GM18508 (cell line): ENCODE measurements around the gene APMAP.

Experiments used
- ATAC-seq: cut with Tn5 transposase; IDR thresholded peaks from one replicate; pipeline ENCODE4 v1.9.1; 2021; ENCODE audit warnings: moderate number of reproducible peaks; ENCODE audit not compliant: insufficient read depth, unreplicated experiment

APMAP gene, protein sequence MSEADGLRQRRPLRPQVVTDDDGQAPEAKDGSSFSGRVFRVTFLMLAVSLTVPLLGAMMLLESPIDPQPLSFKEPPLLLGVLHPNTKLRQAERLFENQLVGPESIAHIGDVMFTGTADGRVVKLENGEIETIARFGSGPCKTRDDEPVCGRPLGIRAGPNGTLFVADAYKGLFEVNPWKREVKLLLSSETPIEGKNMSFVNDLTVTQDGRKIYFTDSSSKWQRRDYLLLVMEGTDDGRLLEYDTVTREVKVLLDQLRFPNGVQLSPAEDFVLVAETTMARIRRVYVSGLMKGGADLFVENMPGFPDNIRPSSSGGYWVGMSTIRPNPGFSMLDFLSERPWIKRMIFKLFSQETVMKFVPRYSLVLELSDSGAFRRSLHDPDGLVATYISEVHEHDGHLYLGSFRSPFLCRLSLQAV

DNA sequence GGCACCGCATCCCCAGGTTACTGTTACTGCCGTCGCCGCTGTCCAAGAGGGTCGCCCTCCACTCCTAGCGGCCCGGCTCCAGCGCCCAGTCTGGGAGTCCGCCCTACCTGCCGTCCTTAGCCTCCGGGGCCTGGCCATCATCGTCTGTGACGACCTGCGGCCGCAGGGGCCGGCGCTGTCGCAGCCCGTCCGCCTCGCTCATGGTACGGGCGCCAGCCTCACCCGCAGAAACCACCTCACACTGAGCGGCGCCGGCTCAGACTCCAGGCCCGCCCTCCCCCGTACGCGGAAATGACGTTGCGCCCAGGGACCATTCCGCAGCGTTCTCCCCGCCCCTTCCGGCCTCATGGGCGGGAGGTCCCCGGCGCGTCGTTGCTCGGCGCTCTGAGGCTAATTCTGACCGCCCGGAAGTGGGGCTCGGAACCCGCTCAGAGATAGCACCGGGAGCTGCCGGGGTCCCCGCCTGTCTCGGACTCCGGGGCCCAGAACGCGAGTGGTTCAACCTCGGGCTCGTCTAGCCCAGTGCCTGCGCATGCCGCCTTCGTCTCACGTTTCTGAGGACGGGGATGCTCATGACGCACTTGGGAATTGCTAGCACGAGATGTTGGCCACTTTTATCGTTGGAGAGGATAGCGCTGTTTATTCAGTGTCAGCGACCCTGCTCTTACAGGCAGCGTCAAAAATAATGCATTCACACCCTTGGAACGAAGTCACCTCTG is at the start of gene APMAP:
TSS of gene APMAP (minus strand) at position 265 of the 719 bp plus-strand sequence. CDS start at position 202, 63 bp downstream.
- ATAC-seq = peak; percentile 83

DNA sequence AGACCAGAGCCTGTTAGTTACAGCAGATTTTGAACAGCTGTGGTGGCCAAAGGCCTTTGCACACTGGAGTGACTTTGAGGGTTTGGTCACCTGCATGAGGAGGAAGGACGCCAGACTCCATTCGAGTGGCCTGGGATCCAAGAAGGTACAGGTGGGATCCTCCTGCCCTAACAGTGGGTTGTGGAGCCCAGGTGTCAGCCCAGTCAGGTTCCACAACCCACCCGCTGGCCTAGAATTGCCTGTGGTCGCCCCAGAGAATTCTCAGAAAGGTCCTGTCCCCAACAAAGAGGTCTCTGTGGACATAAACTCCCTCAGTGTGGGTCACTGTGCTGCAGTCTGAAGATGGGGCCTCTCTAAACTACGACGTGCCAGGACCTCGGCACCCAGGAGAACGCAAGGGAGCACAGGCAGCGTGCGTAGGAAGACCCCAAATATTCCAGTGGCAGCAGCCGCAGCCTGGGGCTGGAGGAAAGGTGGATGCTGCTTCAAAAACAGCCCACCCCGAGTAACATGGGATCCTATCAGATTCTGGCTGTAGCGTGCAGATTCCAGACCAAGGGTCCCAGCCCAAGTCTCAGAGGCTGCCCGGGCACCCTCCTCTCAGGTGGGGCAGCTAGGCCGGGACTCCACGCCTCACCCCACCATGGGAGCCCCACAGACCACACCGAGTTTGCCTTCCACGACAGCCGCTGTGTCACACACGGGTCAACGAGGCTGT is 49.4 kb upstream of the APMAP start:
- ATAC-seq = no peak

DNA sequence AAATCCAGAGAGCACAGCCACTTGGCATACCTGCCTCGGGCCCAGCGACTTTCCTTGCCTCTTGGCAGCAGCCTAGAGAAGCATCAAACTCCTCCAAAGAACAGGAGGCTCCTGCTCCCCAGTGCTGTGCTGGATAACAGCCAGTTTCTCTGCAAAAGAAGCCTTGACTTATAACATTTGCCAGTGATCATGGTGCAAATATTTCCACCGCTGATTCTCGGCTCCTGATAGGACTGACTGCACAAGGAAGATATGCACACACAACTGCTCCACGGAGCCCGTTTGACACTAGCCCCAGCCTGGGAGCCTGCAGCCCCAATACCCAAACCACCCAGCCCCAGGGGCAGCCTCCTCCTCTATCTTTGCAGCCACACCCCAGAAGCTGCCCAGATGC is 47.9 kb upstream of the APMAP start:
- ATAC-seq = no peak

DNA sequence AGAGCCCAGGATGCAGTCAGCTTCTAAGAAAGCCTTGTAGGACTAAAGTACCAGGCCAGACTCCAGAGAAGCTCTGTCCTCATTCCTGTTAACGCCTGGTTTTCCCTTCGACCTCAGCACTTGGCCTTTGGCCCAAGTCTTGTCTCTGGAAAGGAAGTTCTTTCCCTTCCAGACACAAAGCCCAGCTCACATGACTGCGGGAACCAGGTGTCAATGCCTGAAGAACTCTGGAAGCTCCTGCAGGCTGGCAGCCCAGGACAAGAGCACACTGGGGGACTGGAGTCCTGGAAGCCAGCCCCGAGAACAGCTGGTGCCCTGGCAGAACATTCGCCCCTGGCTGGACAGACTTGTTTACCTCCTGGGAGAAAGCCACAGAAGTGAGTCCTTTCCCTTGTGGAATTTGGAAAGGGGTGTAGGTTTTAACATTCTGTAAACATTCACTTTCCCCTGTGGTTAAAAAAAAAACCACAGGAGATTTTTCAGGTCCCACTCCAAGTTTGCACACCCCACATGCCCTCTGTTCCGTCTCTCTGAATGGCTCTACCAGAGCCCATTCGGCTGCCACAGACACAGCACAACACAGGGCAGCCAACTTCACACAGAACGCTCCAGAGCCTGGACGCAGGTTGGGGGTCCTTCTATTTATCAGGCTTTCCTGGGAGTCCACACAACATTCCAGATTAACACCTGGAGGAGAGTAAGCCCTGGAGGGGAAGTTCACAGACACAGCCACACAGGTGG is 47.3 kb upstream of the APMAP start:
- no peak for ATAC-seq

DNA sequence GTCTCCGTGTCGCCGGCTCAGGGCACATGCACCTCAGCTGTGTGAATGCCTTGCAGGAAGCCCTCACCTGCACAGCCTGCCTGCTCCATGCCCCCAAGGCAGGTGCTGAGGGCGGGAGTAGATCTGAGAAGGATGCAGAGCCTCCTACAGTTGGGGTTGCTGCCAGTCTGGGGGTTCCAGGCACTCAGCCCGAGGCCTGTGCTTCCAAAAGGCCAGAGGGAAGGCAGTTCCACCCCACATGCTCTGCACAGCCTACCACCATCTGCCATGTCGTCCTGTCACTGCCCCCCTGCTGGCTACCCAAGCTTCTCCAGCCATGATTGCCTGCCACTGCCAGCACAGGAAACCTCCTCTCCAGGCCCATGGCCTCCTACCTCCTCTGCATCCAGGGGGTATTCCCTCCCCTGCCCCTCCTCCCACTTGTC is 46.1 kb upstream of the APMAP start:
- no peak for ATAC-seq

DNA sequence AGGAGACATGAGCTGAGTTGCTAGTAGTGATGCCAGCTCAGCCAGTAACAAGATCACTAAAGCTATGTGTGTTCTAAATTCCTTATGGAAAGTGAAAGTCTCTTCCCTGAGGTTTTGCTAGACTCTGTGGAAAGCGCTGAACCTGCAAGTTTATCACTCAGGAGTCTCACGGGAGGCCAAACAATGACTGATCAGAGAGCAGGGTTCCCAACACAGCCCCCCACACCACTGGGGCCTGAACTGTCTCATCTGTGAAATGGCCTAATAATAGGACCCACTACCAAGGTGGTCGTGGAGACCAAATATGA is 45.5 kb upstream of the APMAP start:
- no peak for ATAC-seq

DNA sequence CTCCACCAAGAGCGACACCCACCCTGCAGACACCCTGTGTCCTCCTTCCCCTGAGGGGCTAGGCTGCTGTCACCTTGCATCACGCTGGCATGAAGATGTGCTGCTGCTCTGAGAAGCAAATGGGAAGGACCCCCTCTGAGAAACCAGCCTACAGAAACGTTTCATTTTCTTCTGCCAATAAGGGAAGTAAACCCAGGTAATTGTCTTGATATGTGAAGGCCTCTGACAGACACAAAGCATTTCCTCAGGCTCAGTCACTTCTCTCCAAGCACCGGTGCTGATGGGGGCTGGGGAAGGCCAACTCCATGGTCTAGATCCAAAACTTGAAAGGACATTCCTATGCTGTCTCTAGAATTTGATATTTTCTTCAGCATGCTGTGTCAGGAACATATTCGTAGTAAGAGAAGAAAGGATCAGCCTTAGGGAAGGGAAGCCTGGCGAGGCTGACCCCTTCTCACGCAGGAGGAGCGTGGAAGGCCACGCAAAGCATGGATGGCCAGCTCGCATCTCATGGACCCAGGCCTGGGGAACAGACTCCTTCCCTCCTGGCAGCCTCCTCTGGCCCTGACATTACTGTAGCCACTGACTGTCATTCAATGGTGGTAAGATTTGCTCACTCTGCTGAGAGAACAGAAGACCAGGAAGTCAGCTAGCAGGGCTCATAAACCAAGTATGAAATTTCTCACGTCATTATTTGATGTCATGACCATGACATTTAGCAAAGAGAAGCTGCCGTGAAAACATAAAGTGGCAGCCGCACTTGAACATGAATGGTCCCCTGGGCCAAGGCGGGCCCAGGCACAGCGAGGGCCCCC is 44.9 kb upstream of the APMAP start:
- ATAC-seq = no peak

DNA sequence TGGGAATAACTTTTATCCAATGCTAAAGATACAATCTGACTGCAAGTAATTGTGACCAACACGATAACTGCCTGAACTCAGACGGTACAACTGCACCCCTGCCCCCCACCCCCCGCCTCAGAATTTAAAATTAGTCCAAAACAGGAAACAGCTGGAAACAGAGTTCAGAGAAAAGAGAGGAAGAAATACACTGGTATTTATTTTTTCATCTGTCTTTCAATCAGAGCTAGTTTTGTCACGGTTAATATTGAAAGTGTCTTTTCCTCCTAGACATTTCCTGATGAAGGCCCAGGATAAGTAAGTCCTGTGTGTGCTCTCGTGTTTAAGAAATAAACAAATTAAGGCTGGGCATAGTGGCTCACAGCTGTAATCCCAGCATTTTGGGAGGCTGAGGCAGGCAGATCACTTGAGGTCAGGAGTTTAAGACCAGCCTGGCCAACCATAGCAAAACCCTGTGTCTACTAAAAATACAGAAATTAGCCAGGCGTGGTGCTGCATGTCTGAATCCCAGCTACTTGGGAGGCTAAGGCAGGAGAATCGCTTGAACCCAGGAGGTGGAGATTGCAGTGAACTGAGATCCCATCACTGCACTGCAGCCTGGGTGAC is 43.9 kb upstream of the APMAP start:
- ATAC-seq = no peak

DNA sequence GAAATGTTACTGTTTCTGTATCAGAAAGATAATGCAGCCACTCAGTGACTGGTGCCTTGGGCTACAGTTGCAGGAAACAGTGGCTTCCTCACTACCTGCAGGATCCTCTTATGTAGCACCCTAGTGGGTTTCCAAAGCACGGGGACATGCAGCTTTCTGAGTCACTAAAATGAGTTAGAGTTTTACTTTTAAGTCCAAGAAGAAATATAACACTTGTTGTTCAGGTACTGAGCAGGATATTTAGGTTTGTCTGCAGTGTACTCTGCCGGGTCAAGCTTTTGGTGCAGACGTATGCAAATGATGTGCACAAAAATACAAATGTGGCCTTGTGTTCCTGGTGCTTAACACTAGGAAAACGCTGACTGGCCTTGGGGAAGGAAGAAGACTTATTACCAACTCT is 43.4 kb upstream of the APMAP start:
- no peak for ATAC-seq

DNA sequence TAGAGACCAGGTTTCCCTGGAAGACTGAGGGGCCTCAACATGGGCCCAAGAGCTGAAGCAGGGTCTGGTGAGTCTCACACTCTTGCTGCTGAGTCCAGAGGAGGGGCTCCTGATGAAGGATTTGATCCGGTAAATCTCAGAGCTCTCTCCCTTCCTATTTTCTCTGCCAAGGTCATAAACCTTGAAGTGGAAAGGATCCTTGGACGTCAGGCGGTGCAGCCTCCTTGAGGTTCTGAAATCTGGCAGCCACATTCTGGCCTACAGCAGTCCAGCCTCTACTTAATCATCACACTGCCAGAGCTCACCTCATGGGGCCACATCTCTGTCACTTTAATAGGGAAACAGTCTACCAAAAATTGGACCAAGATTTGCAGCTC is 41.4 kb upstream of the APMAP start:
- ATAC-seq = no peak

DNA sequence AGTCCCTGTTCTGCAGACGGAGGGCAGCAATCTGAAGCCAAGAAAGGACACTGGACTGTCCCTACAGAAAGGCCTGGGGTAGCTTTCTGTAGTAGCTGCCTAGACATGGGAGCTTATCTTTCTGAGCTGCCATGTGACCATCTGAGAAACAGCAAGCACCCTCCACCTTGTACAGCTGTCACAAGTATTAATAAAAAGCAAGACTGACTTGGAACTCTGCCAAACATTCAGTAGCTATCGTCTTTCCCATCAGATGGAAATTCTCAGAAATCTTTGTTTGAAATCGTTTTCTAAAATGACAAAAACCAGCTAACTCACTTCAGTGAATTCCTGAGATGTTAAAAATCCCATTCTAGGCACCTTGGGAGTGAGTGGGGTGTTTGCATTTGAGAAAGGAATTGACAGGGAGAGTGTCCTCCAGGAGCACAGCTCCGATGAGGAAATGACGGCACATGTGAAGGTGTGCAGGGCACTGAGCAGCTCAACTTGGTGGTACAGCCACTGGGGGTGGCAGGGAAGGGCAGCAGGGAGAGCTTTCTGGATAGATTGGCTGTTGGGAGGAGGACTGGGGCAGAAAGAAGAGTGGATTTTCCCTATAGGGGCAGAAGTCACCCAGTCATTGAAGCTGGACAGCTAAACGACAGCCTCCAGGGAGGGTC is 40.8 kb upstream of the APMAP start:
- ATAC-seq = no peak

DNA sequence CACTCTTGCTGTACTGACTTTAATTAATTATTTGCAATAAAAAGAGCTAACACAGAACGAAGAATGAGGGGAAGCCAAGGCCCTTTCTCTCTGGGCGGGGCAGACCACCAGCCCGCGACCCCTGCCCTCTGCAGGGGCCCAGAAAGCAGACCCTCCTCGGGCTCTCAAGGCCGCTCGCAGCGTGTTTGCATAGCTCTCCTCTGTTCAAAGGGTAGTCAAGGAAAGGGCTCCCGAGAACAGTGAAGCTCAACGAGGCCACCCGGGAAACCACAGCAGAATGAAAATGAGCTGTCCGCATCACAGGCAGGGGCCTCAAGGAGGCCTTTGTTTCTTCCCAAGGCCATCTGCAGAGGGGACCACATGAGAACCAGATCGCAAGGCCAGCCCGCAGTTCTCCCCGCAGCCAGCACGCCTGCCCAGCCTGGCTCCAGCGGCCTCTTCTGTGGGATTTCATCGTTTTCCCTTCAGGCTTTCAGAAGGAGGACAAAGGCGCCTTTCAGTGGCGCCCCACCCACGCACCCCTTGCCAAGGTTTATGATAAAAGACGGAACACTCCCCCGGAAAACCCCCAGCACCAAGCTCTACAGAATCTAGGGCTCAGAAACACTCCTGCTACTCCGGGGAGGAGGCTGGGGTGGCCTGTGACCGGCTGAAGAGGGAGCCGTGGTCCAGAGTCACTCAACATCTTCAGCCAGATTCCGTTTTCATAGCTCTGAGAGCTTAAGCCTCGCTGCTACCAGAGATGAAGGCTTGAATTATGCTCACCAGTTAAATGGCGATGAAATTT is 40.1 kb upstream of the APMAP start:
- no peak for ATAC-seq

DNA sequence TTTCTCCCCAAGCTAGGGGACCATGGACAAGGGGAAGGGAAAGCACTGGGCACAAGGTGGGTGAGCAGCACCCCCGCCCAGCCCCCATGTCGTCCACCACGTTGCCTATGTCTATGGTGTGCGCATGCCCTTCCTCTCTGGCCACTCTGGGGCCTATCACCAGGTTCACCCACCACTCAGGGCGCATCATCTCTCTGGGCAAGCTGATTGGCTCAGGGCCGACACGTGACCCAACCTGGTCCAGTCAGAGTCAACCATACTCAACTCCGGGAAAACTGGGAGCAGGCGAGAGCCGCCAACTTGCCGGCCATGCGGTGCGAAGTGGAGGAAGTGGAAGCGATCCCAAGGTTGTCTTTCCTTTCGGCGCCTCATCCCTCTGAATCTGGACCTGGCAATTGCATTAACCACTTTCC is 39.5 kb upstream of the APMAP start:
- no peak for ATAC-seq

DNA sequence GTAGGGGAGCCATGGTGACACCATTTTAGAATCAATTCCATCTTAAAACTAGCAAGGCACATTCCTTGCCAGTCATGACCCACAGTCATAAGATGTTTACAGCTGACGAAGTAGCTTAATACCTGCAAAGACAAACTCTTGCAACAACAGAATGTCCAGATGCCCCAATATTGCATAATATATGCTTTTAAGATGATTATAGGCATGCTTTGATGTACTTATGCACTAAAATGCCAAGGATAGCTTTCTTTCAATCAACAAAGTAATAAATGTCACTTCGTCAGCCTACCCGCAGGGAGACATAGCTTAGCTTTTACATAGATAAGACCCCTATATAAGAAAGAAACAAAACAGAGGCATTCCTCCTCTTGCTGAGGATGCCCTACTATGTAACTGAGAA is 38.7 kb upstream of the APMAP start:
- ATAC-seq = no peak

DNA sequence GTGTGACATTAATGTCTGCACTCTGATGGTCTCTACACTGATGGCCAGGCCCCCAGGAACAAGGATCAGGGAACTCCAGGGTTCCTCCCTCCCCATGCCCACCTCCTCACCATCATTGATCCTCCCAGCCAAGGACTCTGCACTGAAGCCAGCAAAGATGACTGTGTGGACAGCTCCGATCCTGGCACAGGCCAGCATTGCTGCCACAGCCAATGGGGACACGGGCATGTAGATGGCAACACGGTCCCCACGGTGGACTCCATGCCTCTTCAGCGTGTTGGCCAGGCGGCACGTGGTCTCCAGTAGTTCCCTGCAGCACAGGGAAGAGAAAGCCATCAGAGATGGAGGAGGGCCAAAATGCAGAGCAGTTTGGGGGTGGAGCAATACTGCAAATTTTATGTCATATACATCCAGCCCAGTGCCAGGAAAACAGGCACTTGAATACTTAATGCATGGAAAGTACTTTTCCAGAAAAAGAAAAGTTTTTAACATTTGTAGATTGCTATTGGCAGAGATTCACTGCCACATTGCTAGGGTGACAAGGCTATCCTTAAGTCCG is 38.2 kb upstream of the APMAP start:
- no peak for ATAC-seq

DNA sequence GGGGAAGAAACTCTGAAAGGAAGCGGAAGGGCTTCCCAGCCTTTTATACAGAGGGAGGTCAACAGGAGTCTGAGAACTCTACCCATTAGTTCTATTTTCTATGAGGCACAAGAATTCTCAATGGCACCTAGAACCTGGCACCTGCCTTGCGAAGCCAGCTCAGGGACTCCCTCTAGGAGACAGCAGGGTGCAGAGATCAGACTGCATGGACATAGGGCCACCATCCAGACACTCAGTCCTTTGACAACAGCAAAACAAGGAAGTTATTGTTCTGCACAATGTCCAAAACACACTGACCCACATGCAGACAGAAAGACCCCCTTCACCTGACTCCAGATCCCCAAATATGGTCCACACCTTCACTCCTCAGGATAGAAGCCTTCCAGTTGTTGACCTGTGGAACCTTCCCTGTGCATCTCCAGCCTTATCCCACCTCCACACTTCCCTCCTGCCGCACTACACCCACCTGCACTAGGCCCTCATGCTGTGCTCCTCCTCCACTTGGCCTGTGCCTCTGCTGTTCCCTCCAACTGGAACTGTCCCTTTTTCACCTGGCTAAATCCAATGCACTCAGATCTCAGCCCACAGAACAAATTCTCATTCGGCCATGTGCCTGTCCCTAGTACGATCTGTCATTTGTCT is 37.6 kb upstream of the APMAP start:
- ATAC-seq = no peak

DNA sequence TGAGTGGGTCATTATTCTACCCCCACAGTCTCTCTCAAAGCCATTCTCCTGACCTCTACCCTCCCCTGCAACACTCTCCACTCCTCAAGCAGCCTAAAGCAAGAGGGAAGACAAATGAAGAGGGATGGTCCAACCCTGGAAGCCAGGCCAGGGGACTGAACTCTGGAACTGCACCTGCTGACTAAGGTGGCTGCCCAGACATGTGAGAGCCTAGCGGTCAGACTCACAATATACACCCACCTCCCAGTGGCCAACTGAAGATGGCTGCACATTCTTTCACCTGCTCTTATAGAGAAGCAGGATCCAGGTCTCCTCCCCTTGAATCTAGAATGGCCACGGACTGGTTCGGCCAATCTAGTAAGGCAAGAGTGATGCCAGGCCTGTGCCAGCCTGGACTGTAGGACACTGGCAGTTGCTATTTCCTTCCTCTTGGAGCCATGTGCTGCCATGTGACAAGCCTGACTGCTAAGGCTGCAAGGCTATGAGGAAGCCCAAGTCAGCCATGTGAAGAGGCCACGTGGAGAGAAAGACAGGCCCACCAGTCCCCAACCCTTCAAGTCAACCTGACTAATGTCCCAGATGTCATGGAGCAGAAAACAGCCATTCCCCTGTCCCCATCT is 33.5 kb upstream of the APMAP start:
- ATAC-seq = no peak
